ENCODE results near the gene MAST4.

MAST4 gene

GRCh38 chr5:66788556-66788955, 192.4 kb downstream of the MAST4 start:
- no peak for TF ChIP-seq CTCF (IDR thresholded peaks at IDR 0.05; ENCODE audit: low read depth, low read length)
- H3K4me3 ChIP-seq (ENCODE audit: low read depth, low read length), result no peak overlapping the region

- no peak for TF ChIP-seq CTCF (IDR thresholded peaks at IDR 0.05; ENCODE audit: low read depth, low read length)
- no peak overlapping the region for H3K4me3 ChIP-seq (ENCODE audit: low read depth, low read length)
Measured at GRCh38 chr5:66789434-66789833, 193.2 kb downstream of the MAST4 start.

- H3K4me3 ChIP-seq (ENCODE audit: low read depth, low read length), result no peak overlapping the region
- TF ChIP-seq CTCF (IDR thresholded peaks at IDR 0.05; ENCODE audit: low read depth, low read length), result no peak
Measured at GRCh38 chr5:66793049-66793448, 196.9 kb downstream of the MAST4 start.

GRCh38 chr5:66795682-66796081, 199.5 kb downstream of the MAST4 start:
- no peak overlapping the region for H3K4me3 ChIP-seq (ENCODE audit: low read depth, low read length)
- TF ChIP-seq CTCF (IDR thresholded peaks at IDR 0.05; ENCODE audit: low read depth, low read length), result no peak

GRCh38 chr5:66796305-66797292, 200.4 kb downstream of the MAST4 start:
- no peak overlapping the region for H3K4me3 ChIP-seq (ENCODE audit: low read depth, low read length)

GRCh38 chr5:66802941-66803340, 206.7 kb downstream of the MAST4 start:
- TF ChIP-seq CTCF (IDR thresholded peaks at IDR 0.05; ENCODE audit: low read depth, low read length), result no peak
- H3K4me3 ChIP-seq (ENCODE audit: low read depth, low read length), result no peak overlapping the region

More at GRCh38 chr5:66796305-66797292, 200.4 kb downstream of the MAST4 start:
- TF ChIP-seq CTCF (IDR thresholded peaks at IDR 0.05; ENCODE audit: low read depth, low read length), result no peak

Data from WI38 (cell line).